Smooth muscle cell (in vitro differentiated cells): ENCODE data around the gene AUTS2. TPM values are rescaled to one million over a fixed set of nuclear protein-coding genes. Genes with fewer than 3 reads are reported as not detected.

Experiments
- DNase-seq: peaks from one replicate; lab custom pipeline; 2025; ENCODE audit not compliant: unreplicated experiment; lab: John Stamatoyannopoulos, UW
- H2AFZ ChIP-seq: fragments of 200-600 bp; sonication (generic); 2 replicates; pipeline ENCODE4 v1.6.0; 2016; ENCODE audit warnings: antibody characterized with exemption, low read depth, mild to moderate bottlenecking
- H3F3A ChIP-seq: fragments of 200-600 bp; sonication (generic); 2 replicates; pipeline ENCODE4 v1.6.0; 2017; ENCODE audit warnings: antibody characterized with exemption, low read depth
- H3K27ac ChIP-seq: fragments of 200-600 bp; sonication (generic); 2 replicates; pipeline ENCODE4 v1.5.1; 2016; ENCODE audit warnings: low read depth, mild to moderate bottlenecking
- H3K27me3 ChIP-seq: fragments of 200-600 bp; sonication (generic); 2 replicates; pipeline ENCODE4 v1.6.1; 2016; ENCODE audit warnings: low read depth, mild to moderate bottlenecking
- H3K36me3 ChIP-seq: fragments of 200-600 bp; sonication (generic); 2 replicates; pipeline ENCODE4 v1.5.1; 2016; ENCODE audit warnings: low read depth
- H3K4me1 ChIP-seq: fragments of 200-600 bp; sonication (generic); 2 replicates; pipeline ENCODE4 v1.5.1; 2016; ENCODE audit warnings: low read depth
- H3K4me2 ChIP-seq: fragments of 200-600 bp; sonication (generic); 2 replicates; pipeline ENCODE4 v1.6.0; 2016; ENCODE audit warnings: mild to moderate bottlenecking
- H3K4me3 ChIP-seq: fragments of 200-600 bp; sonication (generic); 2 replicates; pipeline ENCODE4 v1.5.1; 2016; ENCODE audit warnings: mild to moderate bottlenecking
- H3K79me2 ChIP-seq: fragments of 200-600 bp; sonication (generic); 2 replicates; pipeline ENCODE4 v1.6.0; 2016; ENCODE audit warnings: low read depth, mild to moderate bottlenecking
- H3K9ac ChIP-seq: fragments of 200-600 bp; sonication (generic); 2 replicates; pipeline ENCODE4 v1.6.0; 2016; ENCODE audit warnings: low read depth
- H3K9me3 ChIP-seq: fragments of 200-600 bp; sonication (generic); replicated peaks from 2 replicates; pipeline ENCODE4 v1.5.1; 2016; ENCODE audit warnings: low read depth
- H4K20me1 ChIP-seq: fragments of 200-600 bp; sonication (generic); 2 replicates; pipeline ENCODE4 v1.6.0; 2016; ENCODE audit warnings: low read depth
- WGBS: methylation state at CpG from one replicate; pipeline ENCODE4 v1.1.7; 2016; ENCODE audit warnings: low lambda C conversion rate; 5-methylcytosine and 5-hydroxymethylcytosine counted together
- polyA plus RNA-seq: library from polyadenylated mRNA; unstranded; fragments of >200 nt; fragmentation: Nextera tagmentation; extraction: Ambion mirVana; gene quantifications from 2 replicates; pipeline ENCODE4 v1.2.1, GENCODE V29; 2016
- total RNA-seq: library from RNA; depleted of rRNA; stranded (reverse); fragments of >200 nt; gene quantifications from 2 replicates; pipeline ENCODE4 v1.2.3, GENCODE V29; 2014
- TF ChIP-seq, protein P1 (sequence below): fragments of 200-600 bp; sonication (generic); IDR thresholded peaks from 2 replicates; pipeline ENCODE4 v1.5.1; 2017; ENCODE audit warnings: borderline replicate concordance, mild to moderate bottlenecking, antibody characterized with exemption; ENCODE audit not compliant: insufficient read depth, poor library complexity, severe bottlenecking

AUTS2 gene
- total and polyA plus RNA-seq, 2 experiments from 2014 or later = 6.5 to 8.6 TPM

DNA sequence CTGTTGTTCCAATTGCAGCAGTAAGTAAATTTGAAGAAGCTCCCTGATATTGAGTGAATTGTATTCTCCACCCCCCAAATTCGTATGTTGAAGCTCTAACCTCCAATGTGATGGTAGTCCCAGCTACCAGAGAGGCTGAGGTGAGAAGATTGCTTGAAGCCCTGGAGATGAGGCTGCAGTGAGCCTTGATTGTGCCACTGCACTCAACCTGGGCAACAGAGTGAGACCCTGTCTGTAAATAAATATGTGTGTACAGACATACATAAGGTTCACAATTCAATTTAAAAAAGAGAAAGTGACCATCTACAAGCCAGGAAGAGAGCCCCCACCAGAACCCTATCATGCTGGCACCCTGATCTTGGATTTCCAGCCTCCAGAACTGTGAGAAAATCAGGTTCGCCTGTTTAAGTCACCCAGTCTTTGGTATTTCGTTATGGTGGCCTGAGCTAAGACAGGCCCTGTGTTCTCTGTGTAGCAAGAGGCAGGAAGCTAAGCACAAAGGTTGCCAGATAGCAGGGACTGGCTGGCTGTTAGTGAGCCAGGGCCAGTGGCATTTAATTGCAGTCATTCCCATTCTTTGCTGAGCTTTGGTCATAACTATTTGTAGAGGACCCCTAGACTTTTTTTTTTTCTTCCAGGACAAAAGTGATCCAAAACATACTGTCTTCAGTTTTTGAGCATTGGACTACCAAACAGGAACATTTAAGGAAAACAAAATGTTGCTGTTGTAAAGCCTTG, 45.6 kb downstream of the AUTS2 start:
- Histone ChIP-seq H3K9me3 (no peaks in the 10 kb centered on the region), H3K27ac (no peak overlapping the region), H3K9ac (no peak overlapping the region), H4K20me1 (peaks cover 34% of the 10 kb centered on the region), H3K4me3 (no peak overlapping the region), H3K4me2 (no peak overlapping the region), H2AFZ (no peak overlapping the region), H3K79me2 (peaks cover 11% of the 10 kb centered on the region), H3K27me3 (no peaks in the 10 kb centered on the region), H3F3A (no peaks in the 10 kb centered on the region), H3K36me3 (no peaks in the 10 kb centered on the region), H3K4me1 (peaks cover 33% of the 10 kb centered on the region)
- DNase-seq = no peak
- TF ChIP-seq, protein P1, sequence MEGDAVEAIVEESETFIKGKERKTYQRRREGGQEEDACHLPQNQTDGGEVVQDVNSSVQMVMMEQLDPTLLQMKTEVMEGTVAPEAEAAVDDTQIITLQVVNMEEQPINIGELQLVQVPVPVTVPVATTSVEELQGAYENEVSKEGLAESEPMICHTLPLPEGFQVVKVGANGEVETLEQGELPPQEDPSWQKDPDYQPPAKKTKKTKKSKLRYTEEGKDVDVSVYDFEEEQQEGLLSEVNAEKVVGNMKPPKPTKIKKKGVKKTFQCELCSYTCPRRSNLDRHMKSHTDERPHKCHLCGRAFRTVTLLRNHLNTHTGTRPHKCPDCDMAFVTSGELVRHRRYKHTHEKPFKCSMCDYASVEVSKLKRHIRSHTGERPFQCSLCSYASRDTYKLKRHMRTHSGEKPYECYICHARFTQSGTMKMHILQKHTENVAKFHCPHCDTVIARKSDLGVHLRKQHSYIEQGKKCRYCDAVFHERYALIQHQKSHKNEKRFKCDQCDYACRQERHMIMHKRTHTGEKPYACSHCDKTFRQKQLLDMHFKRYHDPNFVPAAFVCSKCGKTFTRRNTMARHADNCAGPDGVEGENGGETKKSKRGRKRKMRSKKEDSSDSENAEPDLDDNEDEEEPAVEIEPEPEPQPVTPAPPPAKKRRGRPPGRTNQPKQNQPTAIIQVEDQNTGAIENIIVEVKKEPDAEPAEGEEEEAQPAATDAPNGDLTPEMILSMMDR = no peak
- 57% methylated on average over 3 of the region's 3 CpGs for WGBS

DNA sequence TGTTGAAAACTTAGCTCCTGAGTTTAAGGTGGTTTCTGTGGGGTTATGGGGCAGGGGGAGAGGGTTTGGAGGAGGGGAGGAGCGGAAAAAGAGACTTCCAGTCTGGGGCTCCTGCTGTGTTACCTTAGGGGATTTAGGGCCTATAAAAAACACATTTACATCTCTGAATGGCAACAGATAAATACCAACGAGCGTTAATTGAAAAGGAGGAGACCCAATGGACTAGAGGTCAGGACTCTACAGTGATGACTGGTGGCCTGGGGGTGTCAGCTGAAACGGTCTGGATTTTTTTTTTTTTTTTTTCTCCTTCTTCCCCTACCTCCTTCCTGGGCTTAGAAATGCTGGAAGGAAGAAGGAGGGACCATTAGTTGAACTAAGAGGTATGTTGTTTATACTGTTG, 47.4 kb downstream of the AUTS2 start:
- no peak overlapping the region for H3K4me2 ChIP-seq
- H4K20me1 ChIP-seq = peaks cover 40% of the 10 kb centered on the region
- no peaks in the 10 kb centered on the region for H3K9me3 ChIP-seq
- H3K79me2 ChIP-seq = peaks cover 11% of the 10 kb centered on the region
- no peak overlapping the region for H3K4me3 ChIP-seq
- H3K36me3 ChIP-seq = no peaks in the 10 kb centered on the region
- WGBS = 46% methylated on average over 4 of the region's 4 CpGs
- no peak overlapping the region for H3K9ac ChIP-seq
- no peaks in the 10 kb centered on the region for H3F3A ChIP-seq
- no peaks in the 10 kb centered on the region for H3K27me3 ChIP-seq
- peaks cover 22% of the 10 kb centered on the region for H3K4me1 ChIP-seq
- TF ChIP-seq, protein P1 = no peak
- no peak overlapping the region for H2AFZ ChIP-seq
- DNase-seq = no peak
- no peak overlapping the region for H3K27ac ChIP-seq

DNA sequence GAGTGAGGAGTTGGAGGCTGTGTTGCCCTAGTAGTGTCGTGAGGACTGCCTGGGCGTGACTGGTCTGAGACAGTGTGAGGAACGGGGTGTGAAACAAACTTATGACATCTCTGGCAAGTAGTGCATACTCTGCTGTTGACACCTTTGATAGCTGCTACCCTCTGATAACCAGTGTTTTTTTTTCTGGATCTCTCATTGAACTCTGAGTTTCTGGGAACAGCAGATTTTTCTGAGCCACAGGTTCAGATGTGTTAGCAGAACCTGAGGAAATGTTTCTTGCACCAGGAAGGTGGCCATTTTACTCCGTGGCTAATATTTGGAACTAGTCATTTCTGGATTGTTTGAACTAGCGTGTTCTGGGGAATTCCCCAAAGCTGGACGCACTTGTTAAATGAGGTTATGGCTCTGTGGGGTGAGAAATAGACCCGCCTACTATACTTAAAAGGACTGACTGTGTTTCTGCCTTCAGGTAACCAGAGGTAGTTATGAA, 52.9 kb downstream of the AUTS2 start:
- Histone ChIP-seq H3K4me1 (peaks cover 2% of the 10 kb centered on the region), H2AFZ (no peak overlapping the region), H3K9me3 (no peaks in the 10 kb centered on the region), H3F3A (no peaks in the 10 kb centered on the region), H3K36me3 (no peaks in the 10 kb centered on the region), H3K9ac (no peak overlapping the region), H3K4me2 (no peak overlapping the region), H4K20me1 (peaks cover 34% of the 10 kb centered on the region), H3K79me2 (no peaks in the 10 kb centered on the region), H3K4me3 (no peak overlapping the region), H3K27me3 (no peaks in the 10 kb centered on the region), H3K27ac (no peak overlapping the region)
- TF ChIP-seq, protein P1 = no peak
- whole genome bisulfite sequencing = 87% methylated on average over 7 of the region's 7 CpGs
- DNase-seq = no peak
